GM12873 (cell line): ENCODE data around the gene KLHDC9.

Experiments used
- TF ChIP-seq, protein P1 (sequence below): IDR thresholded peaks from 2 replicates; pipeline ENCODE4 v1.5.1; 2012; ENCODE audit warnings: low read depth, mild to moderate bottlenecking, moderate library complexity, low read length, control low read depth; ENCODE audit not compliant: insufficient read depth; ENCODE audit errors: missing control alignments

KLHDC9 gene

DNA sequence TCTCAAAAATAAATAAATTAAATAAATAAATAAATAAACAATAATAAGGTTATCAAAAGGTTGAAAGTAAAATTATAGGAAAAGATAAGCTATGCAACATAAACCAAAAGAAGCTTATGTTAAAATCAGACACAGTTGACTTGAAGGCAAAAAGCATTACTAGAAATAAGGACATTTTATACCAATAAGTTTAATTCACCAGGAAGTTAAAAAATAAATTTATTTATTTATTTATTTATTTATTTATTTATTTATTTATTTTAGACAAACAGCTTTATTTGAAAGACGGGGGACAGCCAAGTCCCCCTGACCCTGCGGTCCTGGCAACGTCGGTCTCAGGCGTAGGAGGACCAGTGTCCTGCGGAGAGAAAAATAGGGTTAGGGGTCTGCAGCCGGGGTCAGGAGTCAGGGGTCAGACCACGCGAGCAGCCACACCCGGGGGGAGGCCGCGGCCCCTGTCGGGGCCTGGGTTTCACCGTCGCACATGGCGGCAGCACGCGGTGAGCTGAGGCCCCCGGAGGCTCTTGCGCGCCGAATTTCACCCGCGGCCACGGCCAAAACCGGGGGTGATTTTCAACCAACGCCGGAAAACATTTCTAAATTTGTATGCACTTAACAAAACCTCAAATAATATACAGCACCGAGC, 42.7 kb downstream of the KLHDC9 start:
- TF ChIP-seq, protein P1, sequence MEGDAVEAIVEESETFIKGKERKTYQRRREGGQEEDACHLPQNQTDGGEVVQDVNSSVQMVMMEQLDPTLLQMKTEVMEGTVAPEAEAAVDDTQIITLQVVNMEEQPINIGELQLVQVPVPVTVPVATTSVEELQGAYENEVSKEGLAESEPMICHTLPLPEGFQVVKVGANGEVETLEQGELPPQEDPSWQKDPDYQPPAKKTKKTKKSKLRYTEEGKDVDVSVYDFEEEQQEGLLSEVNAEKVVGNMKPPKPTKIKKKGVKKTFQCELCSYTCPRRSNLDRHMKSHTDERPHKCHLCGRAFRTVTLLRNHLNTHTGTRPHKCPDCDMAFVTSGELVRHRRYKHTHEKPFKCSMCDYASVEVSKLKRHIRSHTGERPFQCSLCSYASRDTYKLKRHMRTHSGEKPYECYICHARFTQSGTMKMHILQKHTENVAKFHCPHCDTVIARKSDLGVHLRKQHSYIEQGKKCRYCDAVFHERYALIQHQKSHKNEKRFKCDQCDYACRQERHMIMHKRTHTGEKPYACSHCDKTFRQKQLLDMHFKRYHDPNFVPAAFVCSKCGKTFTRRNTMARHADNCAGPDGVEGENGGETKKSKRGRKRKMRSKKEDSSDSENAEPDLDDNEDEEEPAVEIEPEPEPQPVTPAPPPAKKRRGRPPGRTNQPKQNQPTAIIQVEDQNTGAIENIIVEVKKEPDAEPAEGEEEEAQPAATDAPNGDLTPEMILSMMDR = no peak

DNA sequence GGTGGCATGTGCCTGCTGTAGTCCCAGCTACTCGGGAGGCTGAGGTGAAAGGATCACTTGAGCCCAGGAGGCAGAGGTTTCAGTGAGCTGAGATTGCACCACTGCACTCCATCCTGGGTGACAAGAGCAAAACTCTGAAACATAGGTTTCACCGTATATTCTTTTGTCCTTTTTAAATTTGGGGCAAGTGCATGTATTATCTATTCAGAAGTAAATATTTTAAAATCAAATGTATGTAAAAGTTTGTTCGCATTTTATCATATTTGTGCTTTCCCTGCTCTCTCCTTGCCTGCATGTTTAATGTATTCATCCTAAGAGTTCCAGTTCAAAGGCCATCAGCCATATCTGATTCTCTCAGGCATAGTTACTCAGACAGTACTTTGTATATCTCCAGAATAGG, 47.7 kb downstream of the KLHDC9 start:
- TF ChIP-seq, protein P1 = no peak
